ENCODE results near the gene PDE4D.
"Not testable (repeated sequence)": the region's sequence is repeated elsewhere in the genome, so short reads cannot be mapped to it uniquely, and the experiment has no call there.

The PDE4D gene

GRCh38 chr5:59767211-59767605, 126.3 kb downstream of the PDE4D start:
- DNase-seq, result no peak

GRCh38 chr5:59766427-59767210, 126.9 kb downstream of the PDE4D start:
- DNase-seq, result peak; percentile 6

- no peak for DNase-seq
Measured at GRCh38 chr5:59765446-59765845, 128.1 kb downstream of the PDE4D start.

- no peak for DNase-seq
Measured at GRCh38 chr5:59764361-59764760, 129.2 kb downstream of the PDE4D start.

GRCh38 chr5:59763541-59763940, 130.0 kb downstream of the PDE4D start:
- DNase-seq, result no peak

- not testable (repeated sequence) for DNase-seq
Measured at GRCh38 chr5:59762232-59762631, 131.3 kb downstream of the PDE4D start.

- no peak for DNase-seq
Measured at GRCh38 chr5:59760785-59761348, 132.7 kb downstream of the PDE4D start.

GRCh38 chr5:59759600-59760351, 133.8 kb downstream of the PDE4D start:
- no peak for DNase-seq

- no peak for DNase-seq
Measured at GRCh38 chr5:59758566-59758965, 135.0 kb downstream of the PDE4D start.

- DNase-seq, result no peak
Measured at GRCh38 chr5:59757442-59757841, 136.1 kb downstream of the PDE4D start.

GRCh38 chr5:59756373-59757035, 137.0 kb downstream of the PDE4D start:
- DNase-seq, result no peak

GRCh38 chr5:59755476-59755875, 138.1 kb downstream of the PDE4D start:
- DNase-seq, result no peak

- DNase-seq, result no peak
Measured at GRCh38 chr5:59753599-59753998, 139.9 kb downstream of the PDE4D start.

GRCh38 chr5:59749782-59750520, 143.6 kb downstream of the PDE4D start:
- DNase-seq, result no peak

GRCh38 chr5:59748036-59748663, 145.4 kb downstream of the PDE4D start:
- not testable (repeated sequence) for DNase-seq

- DNase-seq, result no peak
Measured at GRCh38 chr5:59746241-59746765, 147.2 kb downstream of the PDE4D start.

GRCh38 chr5:59745415-59745863, 148.1 kb downstream of the PDE4D start:
- no peak for DNase-seq

GRCh38 chr5:59744531-59744992, 149.0 kb downstream of the PDE4D start:
- DNase-seq, result no peak

GRCh38 chr5:59741599-59741998, 151.9 kb downstream of the PDE4D start:
- DNase-seq, result no peak

- no peak for DNase-seq
Measured at GRCh38 chr5:59738024-59738423, 155.5 kb downstream of the PDE4D start.

GRCh38 chr5:59732806-59733205, 160.7 kb downstream of the PDE4D start:
- no peak for DNase-seq

- no peak for DNase-seq
Measured at GRCh38 chr5:59732301-59732700, 161.2 kb downstream of the PDE4D start.

Data from NCI-H1092 (cell line).